ENCODE measurements around the gene HOXB8.

Gene HOXB8

DNA sequence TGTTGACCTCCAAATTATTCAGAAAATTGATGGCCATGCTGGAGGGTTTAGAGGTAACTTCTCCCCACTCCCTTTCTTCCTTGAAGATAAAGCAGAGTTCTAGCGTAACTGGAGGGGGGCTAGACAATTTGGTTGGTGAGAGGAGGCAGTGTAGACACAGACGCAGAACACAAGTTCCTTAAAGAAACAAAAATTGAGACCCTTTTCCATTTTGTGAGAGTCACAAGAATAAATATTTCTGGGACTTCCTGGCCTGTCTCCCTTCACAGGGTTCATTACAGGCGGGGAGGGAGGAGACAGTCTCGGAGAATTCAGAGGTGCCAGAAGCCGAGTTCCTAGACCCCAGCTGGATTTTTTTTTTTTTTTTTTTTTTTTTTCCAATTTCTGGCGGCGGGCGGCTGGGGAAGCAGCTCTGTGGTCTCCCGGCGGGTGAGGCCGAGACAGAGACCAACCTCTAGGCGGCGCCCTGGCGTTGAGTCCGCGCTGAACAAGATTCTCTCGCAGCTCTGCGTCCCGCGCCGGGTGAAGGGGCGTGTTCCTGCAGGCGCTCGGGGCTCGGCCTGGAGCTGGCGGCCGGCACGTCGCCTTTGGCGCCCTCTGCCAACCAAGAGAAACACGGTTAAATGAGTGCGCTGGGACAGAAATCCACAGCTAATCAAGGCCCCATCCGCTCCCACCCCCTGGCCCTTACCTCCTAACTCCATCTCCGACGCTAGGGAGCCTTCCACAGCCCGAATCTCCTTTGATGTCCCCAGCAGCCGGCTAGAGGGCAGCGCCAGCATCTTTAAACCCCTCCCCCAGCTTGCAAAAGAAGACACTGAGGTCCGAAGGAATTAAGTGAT lies 21.3 kb upstream of the HOXB8 start:
- peak; percentile 14 for DNase-seq (ENCODE audit: low read depth)
- H3K4me3 ChIP-seq (ENCODE audit: low read length), result no peak overlapping the region
- TF ChIP-seq, protein P1, sequence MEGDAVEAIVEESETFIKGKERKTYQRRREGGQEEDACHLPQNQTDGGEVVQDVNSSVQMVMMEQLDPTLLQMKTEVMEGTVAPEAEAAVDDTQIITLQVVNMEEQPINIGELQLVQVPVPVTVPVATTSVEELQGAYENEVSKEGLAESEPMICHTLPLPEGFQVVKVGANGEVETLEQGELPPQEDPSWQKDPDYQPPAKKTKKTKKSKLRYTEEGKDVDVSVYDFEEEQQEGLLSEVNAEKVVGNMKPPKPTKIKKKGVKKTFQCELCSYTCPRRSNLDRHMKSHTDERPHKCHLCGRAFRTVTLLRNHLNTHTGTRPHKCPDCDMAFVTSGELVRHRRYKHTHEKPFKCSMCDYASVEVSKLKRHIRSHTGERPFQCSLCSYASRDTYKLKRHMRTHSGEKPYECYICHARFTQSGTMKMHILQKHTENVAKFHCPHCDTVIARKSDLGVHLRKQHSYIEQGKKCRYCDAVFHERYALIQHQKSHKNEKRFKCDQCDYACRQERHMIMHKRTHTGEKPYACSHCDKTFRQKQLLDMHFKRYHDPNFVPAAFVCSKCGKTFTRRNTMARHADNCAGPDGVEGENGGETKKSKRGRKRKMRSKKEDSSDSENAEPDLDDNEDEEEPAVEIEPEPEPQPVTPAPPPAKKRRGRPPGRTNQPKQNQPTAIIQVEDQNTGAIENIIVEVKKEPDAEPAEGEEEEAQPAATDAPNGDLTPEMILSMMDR (conservative IDR thresholded peaks at IDR 0.05; ENCODE audit: low read depth, low read length), result peak; percentile 64

DNA sequence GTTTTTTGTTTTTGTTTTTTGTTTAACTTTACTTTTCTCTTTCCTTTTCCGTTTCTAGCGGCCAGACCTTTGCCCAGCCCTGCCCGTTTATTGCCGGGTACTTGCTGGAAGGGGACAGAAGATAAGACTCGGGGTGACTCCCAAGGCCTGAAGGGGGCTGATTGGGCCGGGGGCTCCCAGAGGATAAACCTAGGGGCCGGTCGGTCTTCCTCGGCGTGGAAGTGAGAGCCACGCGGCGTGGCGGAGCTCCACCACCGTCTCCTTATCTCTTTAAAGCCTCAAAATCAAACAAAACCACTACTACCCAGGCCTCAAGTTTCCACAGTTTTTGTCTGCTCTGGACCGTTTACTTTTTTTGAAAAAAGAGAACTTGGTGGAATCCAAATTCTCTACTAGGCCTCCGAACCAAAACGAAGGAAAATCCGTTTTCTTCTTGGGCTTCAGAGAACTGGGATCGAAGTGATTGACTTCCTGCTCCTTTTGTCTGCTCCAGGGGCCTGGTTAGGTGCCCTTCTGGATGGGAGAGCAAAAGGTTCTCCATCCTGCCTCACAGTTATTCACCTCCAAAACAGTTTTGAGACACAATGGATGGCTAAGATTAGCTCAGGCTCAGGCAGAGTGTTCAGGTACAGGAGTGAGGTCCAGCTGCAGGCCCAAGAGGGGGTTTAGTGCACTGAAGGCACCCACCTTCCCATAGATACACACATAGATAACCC lies 19.6 kb upstream of the HOXB8 start:
- no peak overlapping the region for H3K4me3 ChIP-seq (ENCODE audit: low read length)
- no peak for DNase-seq (ENCODE audit: low read depth)
- TF ChIP-seq, protein P1 (conservative IDR thresholded peaks at IDR 0.05; ENCODE audit: low read depth, low read length), result no peak

DNA sequence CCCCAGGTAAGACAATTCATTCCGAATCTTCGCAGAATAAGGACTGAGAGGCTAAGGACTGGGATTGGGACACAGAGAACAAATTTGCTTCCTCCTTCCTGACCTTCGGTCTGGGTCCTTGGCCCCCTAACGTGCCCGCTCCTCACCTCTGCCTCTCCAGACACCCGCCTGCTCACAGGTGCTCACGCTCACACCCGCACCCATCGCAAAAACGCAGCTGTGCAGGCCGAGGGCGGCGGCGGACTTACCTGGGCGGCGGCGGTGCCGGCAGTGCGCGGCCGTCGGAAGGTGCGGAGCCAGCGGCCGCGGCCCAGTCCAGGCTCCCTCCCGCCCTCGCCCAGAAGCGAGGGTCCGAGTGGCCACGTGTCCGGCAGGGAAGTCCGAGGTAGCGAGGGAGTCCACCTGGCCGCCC lies 18.2 kb upstream of the HOXB8 start:
- no peak overlapping the region for H3K4me3 ChIP-seq (ENCODE audit: low read length)
- no peak for DNase-seq (ENCODE audit: low read depth)

DNA sequence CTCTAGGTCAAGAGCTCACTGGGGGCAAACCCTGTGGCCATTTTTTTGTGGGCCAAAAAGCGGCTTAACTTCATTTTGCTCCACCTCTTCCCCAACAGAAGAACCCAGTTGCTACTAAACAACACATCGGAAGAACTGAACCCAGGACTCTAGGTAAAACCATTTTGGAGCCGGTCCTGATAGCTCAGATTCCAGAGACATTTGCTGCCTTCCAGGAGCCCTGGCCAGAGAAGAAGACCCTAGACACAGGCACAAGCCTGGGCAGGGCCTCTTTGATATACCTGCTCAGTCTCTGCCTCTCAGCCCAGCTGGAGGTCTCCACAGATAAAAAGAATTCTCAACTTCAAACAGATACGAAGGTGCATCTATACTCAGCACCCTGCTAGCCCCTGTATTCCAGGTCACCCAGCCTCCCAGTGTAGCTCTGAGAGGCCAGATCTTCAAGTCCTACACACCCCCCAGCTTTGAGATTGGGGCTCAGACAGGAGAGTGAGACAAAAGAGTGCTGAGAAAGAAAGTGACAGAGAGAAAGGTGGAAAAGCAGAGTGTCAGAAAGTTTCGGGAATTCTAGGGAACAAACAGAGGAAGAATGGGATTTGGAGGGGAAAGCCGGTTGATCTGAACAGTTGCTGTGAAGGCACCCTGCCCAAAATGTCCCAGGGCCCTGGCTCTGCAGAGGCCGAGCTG lies 17.6 kb upstream of the HOXB8 start:
- TF ChIP-seq, protein P1 (conservative IDR thresholded peaks at IDR 0.05; ENCODE audit: low read depth, low read length), result no peak
- H3K4me3 ChIP-seq (ENCODE audit: low read length), result no peak overlapping the region
- no peak for DNase-seq (ENCODE audit: low read depth)

More for the DNA sequence above, 18.2 kb upstream of the HOXB8 start:
- TF ChIP-seq, protein P1 (conservative IDR thresholded peaks at IDR 0.05; ENCODE audit: low read depth, low read length), result no peak

DNA sequence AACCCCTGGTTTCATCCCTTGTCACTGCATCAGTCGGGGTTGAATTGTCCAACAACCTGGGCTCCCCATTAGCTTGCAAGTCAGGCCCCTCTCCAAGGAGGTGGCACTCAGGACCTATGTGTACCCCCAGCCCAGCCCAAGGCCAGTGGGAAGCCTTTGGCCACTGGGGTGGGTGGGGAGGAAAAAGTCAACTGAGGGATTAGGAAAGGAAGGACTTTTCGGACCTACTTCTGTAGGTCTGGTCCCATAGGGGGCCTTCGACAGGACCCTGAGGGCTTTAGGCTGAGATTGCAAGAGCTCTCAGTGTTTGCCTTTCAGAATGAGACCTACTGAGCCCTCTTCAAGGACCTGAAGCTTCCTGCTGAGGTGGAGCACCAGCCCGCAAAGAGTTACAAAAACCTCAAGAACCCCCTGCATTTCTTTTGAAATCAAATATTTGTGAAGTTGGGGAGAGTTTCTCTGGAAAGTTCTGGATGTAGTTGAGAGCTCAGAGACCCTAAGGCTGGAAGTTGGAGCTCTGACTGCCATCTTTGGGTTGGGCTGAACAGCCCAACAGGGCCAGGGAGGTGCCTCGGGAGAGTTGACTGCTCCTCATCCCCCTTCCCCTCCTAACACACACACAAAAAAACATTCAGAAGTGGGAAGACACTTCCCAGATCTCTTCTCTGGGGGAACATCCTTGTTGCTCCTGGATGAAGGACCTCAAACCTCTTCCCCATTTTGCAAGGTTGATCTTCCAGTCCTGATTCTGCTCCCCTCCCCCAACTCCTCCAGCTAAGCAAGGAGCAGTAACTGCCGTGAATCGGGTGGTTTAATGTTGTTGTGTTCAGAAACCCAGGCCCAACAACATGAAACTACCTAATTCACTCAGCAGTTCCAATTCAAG lies 16.8 kb upstream of the HOXB8 start:
- no peak for DNase-seq (ENCODE audit: low read depth)
- TF ChIP-seq, protein P1 (conservative IDR thresholded peaks at IDR 0.05; ENCODE audit: low read depth, low read length), result no peak
- H3K4me3 ChIP-seq (ENCODE audit: low read length), result no peak overlapping the region

DNA sequence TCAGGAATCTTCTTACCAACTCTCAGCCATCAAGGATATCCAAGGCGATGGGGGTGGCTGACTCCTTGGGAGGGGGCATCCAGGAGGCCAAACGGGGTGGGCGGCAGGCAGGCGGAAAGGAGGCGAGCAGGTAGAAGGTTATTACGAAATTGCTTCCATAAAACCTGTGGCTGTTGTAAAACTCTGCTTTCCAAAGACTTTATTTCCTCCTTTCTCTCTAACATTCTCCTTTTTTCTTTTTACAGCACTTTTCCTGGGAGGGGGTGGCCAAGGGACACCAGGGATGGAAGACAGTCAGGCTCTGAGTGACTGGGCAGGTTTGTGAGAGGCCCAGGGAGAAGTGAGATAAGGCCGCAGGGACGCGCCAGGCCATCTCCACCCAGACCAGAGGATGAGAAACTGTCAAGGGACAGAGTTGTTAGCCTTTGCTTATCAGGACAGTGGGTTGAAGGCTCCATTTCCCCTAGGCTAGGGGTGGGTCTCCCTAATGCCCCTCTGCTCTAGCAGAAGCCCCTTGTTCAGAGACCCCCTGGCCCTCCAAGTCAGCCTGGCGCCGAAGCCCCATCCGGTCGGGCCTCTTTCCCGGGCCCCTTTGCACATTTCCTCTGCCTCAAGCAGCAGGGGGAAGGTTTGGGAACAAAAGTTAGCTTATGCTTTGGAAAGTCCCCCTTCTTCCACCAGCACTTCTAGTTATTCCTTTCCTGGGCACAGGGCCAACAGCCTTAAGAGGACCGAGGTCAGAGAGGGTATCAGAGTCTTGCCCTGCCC lies 16.0 kb upstream of the HOXB8 start:
- TF ChIP-seq, protein P1 (conservative IDR thresholded peaks at IDR 0.05; ENCODE audit: low read depth, low read length), result no peak
- DNase-seq (ENCODE audit: low read depth), result no peak
- H3K4me3 ChIP-seq (ENCODE audit: low read length), result no peak overlapping the region

All from retinal pigment epithelial cell (primary cell).